Testis (tissue), 2 donors: Measurements from ENCODE around the gene CLCA2.

Source experiments
- CTCF ChIP-seq, 3 experiments: fragments of 450-650 bp in 2 of 3; fragments of 200-600 bp in 1 of 3; sonication (generic) in 1 of 3; IDR thresholded peaks; one replicate each; pipeline ENCODE4 v1.5.1; 2016 to 2019; ENCODE audit warnings: antibody characterized with exemption in 3 of 3, mild to moderate bottlenecking in 2 of 3, moderate library complexity in 1 of 3
- POLR2A ChIP-seq: fragments of 450-650 bp; IDR thresholded peaks from one replicate; pipeline ENCODE4 v1.6.1; 2017; ENCODE audit warnings: antibody characterized with exemption, mild to moderate bottlenecking, moderate library complexity

- TF ChIP-seq CTCF (IDR thresholded peaks at IDR 0.05) (no peak), POLR2A (no peak)
Measured at GRCh38 chr1:86389307-86389706, 34.7 kb upstream of the CLCA2 start.
